D721Med (cell line): ENCODE data around the gene RBM7.

Experiments
- DNase-seq: peaks from one replicate; pipeline ENCODE4 v3.0.0; 2011; ENCODE audit warnings: low spot score; ENCODE audit not compliant: insufficient read length
- FAIRE-seq: peaks from 2 replicates; lab custom pipeline; 2011; peaks lifted over from hg19 to GRCh38; lab: Jason Lieb, UNC
- TF ChIP-seq, protein P1 (sequence below): IDR thresholded peaks from 2 replicates; pipeline ENCODE4 v1.5.1; 2012; ENCODE audit warnings: mild to moderate bottlenecking, control low read depth; ENCODE audit not compliant: insufficient read depth; ENCODE audit errors: missing control alignments

RBM7 gene

DNA sequence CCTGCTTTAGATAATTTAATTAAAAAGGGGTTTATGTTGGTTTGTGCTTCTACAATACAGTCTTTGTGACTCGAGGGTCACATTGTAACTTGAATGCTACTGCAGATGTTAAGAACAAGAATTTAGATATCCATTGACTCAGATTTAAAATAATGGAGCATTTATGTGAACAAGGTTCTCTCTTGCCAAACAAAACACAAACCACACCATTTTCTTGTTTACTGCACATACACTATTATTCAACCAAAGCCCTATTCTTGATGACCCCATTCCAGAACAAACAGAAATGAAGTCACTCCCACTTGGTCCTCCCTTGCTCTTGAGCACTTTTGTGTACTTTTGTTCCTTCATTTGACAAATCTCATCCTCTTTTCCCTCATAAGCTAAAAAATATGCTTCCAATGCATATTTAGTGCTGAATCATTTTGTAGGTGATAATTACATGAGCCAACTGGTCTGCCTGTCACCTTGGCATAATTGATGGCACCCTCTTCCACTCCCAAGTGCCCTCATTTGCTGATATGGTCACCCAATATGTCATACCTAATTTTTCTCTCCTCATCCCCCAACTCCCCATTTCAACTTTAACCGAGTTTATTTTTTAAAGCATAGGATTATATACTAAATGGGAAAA lies 3.0 kb upstream of the RBM7 start:
- no peak for FAIRE-seq

DNA sequence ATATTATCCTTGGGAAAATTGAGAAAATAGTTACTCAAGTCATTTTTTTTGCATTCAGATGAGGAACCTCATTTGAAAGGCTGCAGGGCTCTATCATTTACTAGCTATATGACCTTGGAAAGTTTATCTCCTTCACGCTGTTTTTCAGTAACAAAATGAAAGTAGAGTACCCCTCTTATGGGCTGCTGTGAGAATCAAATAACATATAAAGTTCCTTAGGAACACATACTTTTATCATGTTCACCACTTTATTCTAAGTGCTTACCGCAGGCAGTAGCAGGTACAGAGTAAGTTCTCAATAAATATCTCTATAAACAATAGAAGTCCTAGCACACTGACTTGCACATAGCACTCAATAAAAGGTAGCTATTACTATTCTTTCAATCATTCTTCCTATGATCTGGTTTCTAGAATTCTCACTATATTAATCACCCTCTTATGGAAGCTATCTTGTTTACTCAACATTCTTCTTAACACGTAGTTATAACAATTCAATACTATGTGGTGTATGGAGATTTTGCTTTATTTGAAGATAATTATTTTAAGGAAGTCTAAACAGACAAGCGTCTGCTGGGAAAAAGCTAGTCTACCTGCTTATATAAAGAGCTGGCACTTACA lies 2.1 kb upstream of the RBM7 start:
- DNase-seq (no peak), FAIRE-seq (no peak)
- TF ChIP-seq, protein P1, sequence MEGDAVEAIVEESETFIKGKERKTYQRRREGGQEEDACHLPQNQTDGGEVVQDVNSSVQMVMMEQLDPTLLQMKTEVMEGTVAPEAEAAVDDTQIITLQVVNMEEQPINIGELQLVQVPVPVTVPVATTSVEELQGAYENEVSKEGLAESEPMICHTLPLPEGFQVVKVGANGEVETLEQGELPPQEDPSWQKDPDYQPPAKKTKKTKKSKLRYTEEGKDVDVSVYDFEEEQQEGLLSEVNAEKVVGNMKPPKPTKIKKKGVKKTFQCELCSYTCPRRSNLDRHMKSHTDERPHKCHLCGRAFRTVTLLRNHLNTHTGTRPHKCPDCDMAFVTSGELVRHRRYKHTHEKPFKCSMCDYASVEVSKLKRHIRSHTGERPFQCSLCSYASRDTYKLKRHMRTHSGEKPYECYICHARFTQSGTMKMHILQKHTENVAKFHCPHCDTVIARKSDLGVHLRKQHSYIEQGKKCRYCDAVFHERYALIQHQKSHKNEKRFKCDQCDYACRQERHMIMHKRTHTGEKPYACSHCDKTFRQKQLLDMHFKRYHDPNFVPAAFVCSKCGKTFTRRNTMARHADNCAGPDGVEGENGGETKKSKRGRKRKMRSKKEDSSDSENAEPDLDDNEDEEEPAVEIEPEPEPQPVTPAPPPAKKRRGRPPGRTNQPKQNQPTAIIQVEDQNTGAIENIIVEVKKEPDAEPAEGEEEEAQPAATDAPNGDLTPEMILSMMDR, result no peak

More for the DNA sequence above, 3.0 kb upstream of the RBM7 start:
- DNase-seq, result no peak
- TF ChIP-seq, protein P1, result no peak

DNA sequence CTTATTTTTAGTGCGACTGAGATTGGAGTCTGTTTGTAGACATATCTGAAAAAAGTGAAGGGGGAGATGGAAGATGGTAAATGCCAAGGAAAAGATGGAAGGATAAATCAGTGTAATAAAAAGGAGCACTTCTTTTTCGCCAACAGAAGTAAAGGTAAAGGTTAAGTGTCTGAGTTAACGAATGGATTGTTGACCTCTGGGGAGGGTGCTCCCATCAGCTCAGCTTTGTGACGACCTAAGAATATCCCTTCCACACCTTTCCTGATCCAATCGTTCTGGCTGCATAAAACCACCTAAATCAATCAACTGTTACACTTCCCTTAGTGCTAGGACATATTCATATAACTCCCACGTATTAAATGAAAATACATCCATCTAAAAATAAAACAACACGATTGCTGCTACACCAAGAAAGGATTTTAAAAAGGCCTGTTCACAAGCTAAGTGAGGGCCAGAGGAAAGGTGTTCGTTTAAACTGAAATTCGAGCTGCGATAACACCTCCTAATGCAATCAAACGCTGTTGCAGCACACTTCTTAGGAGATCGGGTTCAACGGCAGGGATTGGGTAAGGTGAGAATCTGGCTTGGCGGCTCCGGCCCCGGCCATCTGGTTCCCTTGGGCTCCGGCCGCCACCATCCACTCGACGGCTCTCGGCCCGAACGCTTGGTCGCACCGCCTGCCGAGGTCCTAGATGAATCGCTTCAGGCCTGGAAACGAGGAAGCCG lies 813 bp upstream of the RBM7 start:
- no peak for DNase-seq
- TF ChIP-seq, protein P1, result no peak
- FAIRE-seq, result peak; percentile 82

DNA sequence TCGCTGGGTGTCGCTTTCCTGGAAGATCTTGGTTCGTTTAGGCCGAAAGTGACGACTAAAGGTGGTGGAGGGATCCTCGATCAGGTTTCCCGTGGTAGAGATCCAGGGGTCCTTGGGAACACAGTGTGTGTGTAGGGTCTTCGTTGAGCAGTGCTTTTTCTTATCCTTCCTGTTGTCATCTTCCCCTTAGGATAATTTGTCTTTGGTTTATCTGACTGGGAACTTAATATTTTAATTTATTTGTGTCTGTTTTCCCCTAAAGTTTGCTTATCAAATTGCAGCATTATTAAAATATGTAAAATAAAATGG lies 403 bp downstream of the RBM7 start:
- FAIRE-seq (no peak), DNase-seq (no peak)
- TF ChIP-seq, protein P1, result no peak

DNA sequence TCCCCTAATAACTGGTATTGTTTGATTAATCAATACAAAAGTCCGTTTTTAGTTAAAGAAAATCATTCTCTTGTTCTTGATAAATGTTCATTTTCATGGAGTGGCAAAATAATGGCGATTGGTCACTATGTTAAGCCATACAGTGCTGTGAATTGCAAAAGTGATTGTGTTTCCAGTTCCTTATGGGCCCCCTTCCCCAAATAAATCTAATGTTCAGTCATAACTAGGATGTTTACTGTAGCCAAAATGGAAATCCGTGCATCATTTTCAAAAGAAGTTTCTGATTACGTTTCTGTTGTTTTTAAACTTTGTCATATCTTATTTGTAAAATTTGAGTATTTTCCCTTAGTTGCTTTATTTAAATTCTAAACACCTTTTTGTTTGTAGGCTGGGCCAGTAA lies 845 bp downstream of the RBM7 start:
- FAIRE-seq (peak; percentile 44), DNase-seq (no peak)

DNA sequence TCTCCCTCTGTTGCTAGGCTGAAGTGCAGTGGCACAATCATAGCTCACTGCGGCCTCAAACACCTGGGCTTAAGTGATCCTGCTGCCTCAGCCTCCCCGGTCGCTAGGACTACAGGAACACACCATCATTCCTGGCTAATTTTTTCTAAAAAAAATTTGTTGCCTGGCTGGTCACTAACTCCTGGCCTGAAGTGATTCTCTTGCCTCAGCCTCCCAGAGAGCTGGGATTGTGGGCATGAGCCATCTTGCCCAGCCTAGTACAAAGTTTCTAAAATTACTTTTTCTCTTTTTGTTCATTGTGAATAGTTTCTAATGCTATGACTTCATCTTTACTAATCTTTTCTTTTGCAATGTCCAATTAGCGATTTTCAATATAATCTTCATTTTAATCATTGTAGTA lies 12.5 kb downstream of the RBM7 start:
- FAIRE-seq (no peak), DNase-seq (no peak)
- TF ChIP-seq, protein P1, result no peak

More for the DNA sequence above, 845 bp downstream of the RBM7 start:
- TF ChIP-seq, protein P1, result no peak

DNA sequence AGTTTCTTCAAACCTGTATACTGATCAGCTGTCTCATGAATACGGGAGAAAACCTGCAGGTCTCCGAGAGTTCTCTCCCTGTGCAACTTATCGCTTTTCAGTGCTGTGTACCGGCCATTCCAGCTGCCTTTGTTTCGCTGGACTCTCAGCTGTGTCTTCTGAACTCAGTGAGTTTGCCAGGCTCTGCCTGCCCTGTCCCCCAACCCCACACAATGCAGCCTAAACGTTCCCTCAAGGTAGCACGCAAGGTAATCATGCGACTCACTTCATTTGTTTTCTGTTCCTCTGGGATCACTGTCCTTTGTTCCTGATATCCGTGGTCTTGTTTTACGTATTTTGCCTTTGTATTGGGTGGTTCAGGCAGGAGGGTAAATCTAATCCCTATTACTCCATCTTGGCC lies 13.5 kb downstream of the RBM7 start:
- FAIRE-seq (no peak), DNase-seq (no peak)
- TF ChIP-seq, protein P1, result no peak
